HepG2 (cell line): Measurements from ENCODE around the gene ANKS1A. TPM values are rescaled to one million over a fixed set of nuclear protein-coding genes. Genes with fewer than 3 reads are reported as not detected.

ENCODE experiments used
- ATAC-seq: fragments of 200-7000 bp; cut with Tn5 transposase; 3 replicates; pipeline ENCODE4 v1.9.1; 2020; ENCODE audit warnings: mild to moderate bottlenecking, moderate library complexity
- BruUV-seq: library from RNA; stranded (reverse); fragments of 400-500 nt; replicated peaks from 2 replicates; lab custom pipeline; 2021; lab: Mats Ljungman, UMichigan
- CTCF ChIA-PET: fragments of 300-600 bp; formaldehyde crosslinking; extraction: SDS; loops from one replicate; lab custom pipeline; 2021; ENCODE audit warnings: low total read pairs, inconsistent platforms, low intra/inter-chr PET ratio; lab: Yijun Ruan, JAX
- POLR2A ChIA-PET: fragments of 350-600 bp; sonication (Branson Sonifier 250); formaldehyde crosslinking; loops from one replicate; lab custom pipeline; 2020; ENCODE audit warnings: antibody characterized with exemption, inconsistent platforms; lab: Yijun Ruan, JAX
- DNase-seq: peaks from one replicate; pipeline ENCODE4 v3.0.0-alpha.2; 2015; ENCODE audit warnings: low spot score
- FAIRE-seq: peaks from 3 replicates; lab custom pipeline; 2011; peaks lifted over from hg19 to GRCh38; lab: Jason Lieb, UNC
- H2AFZ ChIP-seq: one replicate; pipeline ENCODE4 v1.6.1; 2011; ENCODE audit warnings: low read length, inconsistent platforms
- H3K27ac ChIP-seq: fragments of 300-600 bp; 3 replicates; pipeline ENCODE4 v1.8.0; 2011; ENCODE audit warnings: mixed run types, mild to moderate bottlenecking, mixed read lengths, low read length, inconsistent platforms; ENCODE audit not compliant: insufficient read depth; ENCODE audit errors: extremely low read length
- H3K27me3 ChIP-seq, 2 experiments: fragments of 200-600 bp in 1 of 2; 2 replicates in 1 of 2; 3 replicates in 1 of 2; pipeline versions ENCODE4 v1.6.0 to v1.8.0; 2011; ENCODE audit warnings: low read length in 2 of 2, mild to moderate bottlenecking in 2 of 2, moderate library complexity in 2 of 2, inconsistent platforms in 1 of 2; ENCODE audit not compliant: insufficient read depth in 2 of 2, control insufficient read depth in 1 of 2
- H3K36me3 ChIP-seq, 2 experiments: fragments of 200-600 bp in 1 of 2; replicated peaks in 1 of 2; 2 replicates in 1 of 2; 3 replicates in 1 of 2; pipeline versions ENCODE4 v1.5.1 to v1.8.0; 2011; ENCODE audit warnings: low read length in 2 of 2, inconsistent platforms in 1 of 2; ENCODE audit not compliant: insufficient read depth in 2 of 2, control insufficient read depth in 1 of 2
- H3K4me1 ChIP-seq: 2 replicates; pipeline ENCODE4 v1.5.1; 2012; ENCODE audit warnings: low read length, inconsistent platforms; ENCODE audit not compliant: insufficient read depth
- H3K4me2 ChIP-seq: 2 replicates; pipeline ENCODE4 v1.6.0; 2011; ENCODE audit warnings: low read depth, low read length, inconsistent platforms
- H3K4me3 ChIP-seq, 3 experiments: fragments of 200-600 bp in 1 of 3; sonication (generic), shearing (Covaris generic) in 1 of 3; replicated peaks in 1 of 3; 2 replicates each; pipeline ENCODE4 v1.5.1; 2011 to 2016; ENCODE audit warnings: low read length in 3 of 3, inconsistent platforms in 2 of 3, low read depth in 2 of 3, mild to moderate bottlenecking in 2 of 3, control low read depth in 1 of 3, mixed read lengths in 1 of 3; ENCODE audit not compliant: insufficient read depth in 1 of 3
- H3K79me2 ChIP-seq: one replicate; pipeline ENCODE4 v1.6.1; 2011; ENCODE audit warnings: low read length, inconsistent platforms; ENCODE audit not compliant: insufficient read depth
- H3K9ac ChIP-seq: 2 replicates; pipeline ENCODE4 v1.6.0; 2011; ENCODE audit warnings: mild to moderate bottlenecking, low read depth, low read length, inconsistent platforms; ENCODE audit not compliant: insufficient read depth
- H3K9me3 ChIP-seq: 2 replicates; pipeline ENCODE4 v1.5.1; 2012; ENCODE audit warnings: mild to moderate bottlenecking, low read length
- H4K20me1 ChIP-seq: 2 replicates; pipeline ENCODE4 v1.6.0; 2011; ENCODE audit warnings: inconsistent platforms, mild to moderate bottlenecking, low read length, moderate library complexity; ENCODE audit not compliant: insufficient read depth
- ATF7 ChIP-seq, 2 experiments: fragments of 450-650 bp in 1 of 2; sonication (generic) in 1 of 2; formaldehyde crosslinking in 1 of 2; IDR thresholded peaks; 2 replicates each; pipeline versions ENCODE4 v1.4.0 to v1.6.1; 2016 to 2020; ENCODE audit warnings: antibody characterized with exemption in 1 of 2, mild to moderate bottlenecking in 1 of 2, missing genetic modification reagents in 1 of 2
- CAMTA2 ChIP-seq: sonication (generic); formaldehyde crosslinking; IDR thresholded peaks from 2 replicates; pipeline ENCODE4 v1.4.0; 2020; ENCODE audit warnings: mild to moderate bottlenecking, missing genetic modification reagents, borderline replicate concordance
- CHD4 ChIP-seq: fragments of 200-600 bp; sonication (generic); IDR thresholded peaks from 2 replicates; pipeline ENCODE4 v1.7.0; 2017; ENCODE audit warnings: mild to moderate bottlenecking, low read length, borderline replicate concordance
- DMAP1 ChIP-seq: IDR thresholded peaks from 2 replicates; pipeline ENCODE4 v1.6.1; 2016
- EP300 ChIP-seq, 3 experiments: sonication (generic) in 1 of 3; formaldehyde crosslinking in 1 of 3; IDR thresholded peaks; 2 replicates each; pipeline versions ENCODE4 v1.5.1 to v1.6.1; 2011 to 2020; ENCODE audit warnings: low read depth in 2 of 3, low read length in 2 of 3, borderline replicate concordance in 1 of 3, improper control_type of control experiment in 1 of 3, mild to moderate bottlenecking in 1 of 3, missing genetic modification reagents in 1 of 3, moderate library complexity in 1 of 3
- ETV5 ChIP-seq: IDR thresholded peaks from 2 replicates; pipeline ENCODE4 v1.6.1; 2018; ENCODE audit warnings: missing biosample characterization, missing genetic modification reagents, inconsistent platforms, borderline replicate concordance
- FOXC1 ChIP-seq: sonication (generic); formaldehyde crosslinking; IDR thresholded peaks from 2 replicates; pipeline ENCODE4 v1.8.0; 2022; ENCODE audit warnings: mild to moderate bottlenecking, missing genetic modification reagents, borderline replicate concordance
- HES4 ChIP-seq: sonication (generic); formaldehyde crosslinking; IDR thresholded peaks from 2 replicates; pipeline ENCODE4 v1.9.0; 2021; ENCODE audit warnings: mild to moderate bottlenecking, missing genetic modification reagents, borderline replicate concordance
- HIVEP1 ChIP-seq: sonication (generic); formaldehyde crosslinking; IDR thresholded peaks from 2 replicates; pipeline ENCODE4 v1.4.0; 2020; ENCODE audit warnings: mild to moderate bottlenecking, missing genetic modification reagents
- HNF4A ChIP-seq: sonication (generic); formaldehyde crosslinking; IDR thresholded peaks from 2 replicates; pipeline ENCODE4 v1.4.0; 2020; ENCODE audit warnings: missing genetic modification reagents
- HOXA9 ChIP-seq: sonication (generic); formaldehyde crosslinking; IDR thresholded peaks from 2 replicates; pipeline ENCODE4 v1.8.1; 2022; ENCODE audit warnings: missing genetic modification reagents, mild to moderate bottlenecking, moderate library complexity, borderline replicate concordance
- NCOA1 ChIP-seq: sonication (generic); formaldehyde crosslinking; IDR thresholded peaks from 2 replicates; pipeline ENCODE4 v1.9.0; 2021; ENCODE audit warnings: missing genetic modification reagents
- NFIC ChIP-seq: IDR thresholded peaks from 2 replicates; pipeline ENCODE4 v1.6.1; 2012; ENCODE audit warnings: mild to moderate bottlenecking, low read length, inconsistent platforms
- NPAS2 ChIP-seq: sonication (generic); formaldehyde crosslinking; IDR thresholded peaks from 2 replicates; pipeline ENCODE4 v1.8.0; 2022; ENCODE audit warnings: mild to moderate bottlenecking, missing genetic modification reagents, borderline replicate concordance
- NR2F1 ChIP-seq, 2 experiments: fragments of 450-650 bp in 1 of 2; formaldehyde crosslinking in 1 of 2; IDR thresholded peaks; 2 replicates each; pipeline versions ENCODE4 v1.5.0 to v1.6.1; 2016 to 2020; ENCODE audit warnings: mild to moderate bottlenecking in 1 of 2, missing compliant biosample characterization in 1 of 2, missing genetic modification reagents in 1 of 2, moderate library complexity in 1 of 2
- RARG ChIP-seq: sonication (generic); formaldehyde crosslinking; IDR thresholded peaks from 2 replicates; pipeline ENCODE4 v1.4.0; 2020; ENCODE audit warnings: low read depth, mild to moderate bottlenecking, missing genetic modification reagents
- RCOR2 ChIP-seq: IDR thresholded peaks from 2 replicates; pipeline ENCODE4 v1.6.1; 2016; ENCODE audit warnings: missing biosample characterization, missing genetic modification reagents
- SETDB1 ChIP-seq: sonication (generic); formaldehyde crosslinking; IDR thresholded peaks from 2 replicates; pipeline ENCODE4 v1.5.1; 2020; ENCODE audit warnings: missing genetic modification reagents, mild to moderate bottlenecking, borderline replicate concordance
- TCF7L2 ChIP-seq: IDR thresholded peaks from 2 replicates; pipeline ENCODE4 v1.6.1; 2011; ENCODE audit warnings: mild to moderate bottlenecking, low read depth, low read length, moderate library complexity
- ZFY ChIP-seq: sonication (generic); formaldehyde crosslinking; IDR thresholded peaks from 2 replicates; pipeline ENCODE4 v1.4.0; 2020; ENCODE audit warnings: missing genetic modification reagents
- ZMYM2 ChIP-seq: sonication (generic); formaldehyde crosslinking; IDR thresholded peaks from 2 replicates; pipeline ENCODE4 v1.8.0; 2022; ENCODE audit warnings: mild to moderate bottlenecking, missing genetic modification reagents
- ZNF607 ChIP-seq: sonication (generic); formaldehyde crosslinking; IDR thresholded peaks from 2 replicates; pipeline ENCODE4 v1.5.1; 2020; ENCODE audit warnings: missing genetic modification reagents, mild to moderate bottlenecking, borderline replicate concordance
- ZNF629 ChIP-seq: sonication (generic); formaldehyde crosslinking; conservative IDR thresholded peaks from 2 replicates; pipeline ENCODE4 v1.5.0; 2020; ENCODE audit warnings: missing genetic modification reagents
- ZNF724P ChIP-seq: sonication (generic); formaldehyde crosslinking; IDR thresholded peaks from 2 replicates; pipeline ENCODE4 v1.8.0; 2022; ENCODE audit warnings: missing genetic modification reagents, borderline replicate concordance
- WGBS: methylation state at CpG from one replicate; pipeline ENCODE4 v1.1.6; 2017; ENCODE audit warnings: low lambda C conversion rate; 5-methylcytosine and 5-hydroxymethylcytosine counted together
- in situ Hi-C: cut with HindIII; loops from 2 replicates; pipeline ENCODE4 v1.10.0; 2017; ENCODE audit warnings: low pct_unique_long_range_greater_than_20kb; ENCODE audit not compliant: extremely low pct_ligation_motif_present
- intact Hi-C: fragments of 100-400 bp; cut with micrococcal nuclease; formaldehyde crosslinking; loops from one replicate; pipeline ENCODE4 v1.10.0; 2022; ENCODE audit not compliant: unreplicated experiment
- polyA plus RNA-seq, 8 experiments: library from polyadenylated mRNA; depleted of rRNA in 3 of 8; stranded (reverse) in 7 of 8; unstranded in 1 of 8; fragments of >200 nt; fragmentation: Illumina TruSeq in 4 of 8; extraction: Trizol in 4 of 8; gene quantifications; 2 replicates each; pipeline versions ENCODE4 v1.2.1 to v1.2.3, GENCODE V29; 2011 to 2016; ENCODE audit warnings: low read depth in 4 of 8, missing spikeins in 1 of 8, mixed read lengths in 1 of 8; ENCODE audit not compliant: insufficient read depth in 1 of 8
- total RNA-seq, 5 experiments: library from RNA; depleted of rRNA; stranded (reverse); fragments of >200 nt; fragmentation: Illumina TruSeq; extraction: Trizol; gene quantifications; 2 replicates each; pipeline ENCODE4 v1.2.3, GENCODE V29; 2016; ENCODE audit warnings: low read depth in 1 of 5
- TF ChIP-seq, protein P1 (sequence below): sonication (generic); formaldehyde crosslinking; IDR thresholded peaks from 2 replicates; pipeline ENCODE4 v1.4.0; 2020; ENCODE audit warnings: low read depth, mild to moderate bottlenecking, missing genetic modification reagents

ANKS1A gene
- total and polyA plus RNA-seq, 2 of the 13 experiments (the other 11 are each of a cell fraction or from before 2014, with no cell fraction given), result 7.2 to 15.1 TPM

- in situ Hi-C loops, result no loop called here
- no peak overlapping the region for H3K4me3 ChIP-seq
- no peaks in the 10 kb centered on the region for H3K79me2 ChIP-seq
- CTCF ChIA-PET, result no interaction called here
- POLR2A ChIA-PET, result no interaction called here
- WGBS, result 84% methylated on average over 3 of the region's 3 CpGs
- peak; percentile 20 for DNase-seq
- peaks cover 23% of the 10 kb centered on the region for H3K4me1 ChIP-seq
- no peaks in the 10 kb centered on the region; a peak in 1 of 5 replicates for H3K36me3 ChIP-seq
- no TSS peak for BruUV-seq
- H3K9me3 ChIP-seq, result no peaks in the 10 kb centered on the region
- no peak overlapping the region for H2AFZ ChIP-seq
- H3K9ac ChIP-seq, result no peak overlapping the region
- H3K4me2 ChIP-seq, result no peak overlapping the region
- no peak overlapping the region for H3K27ac ChIP-seq
- FAIRE-seq, result no peak
- H3K27me3 ChIP-seq, result no peaks in the 10 kb centered on the region
- intact Hi-C loops, result no loop called here
- H4K20me1 ChIP-seq, result no peaks in the 10 kb centered on the region
- no peak; the same call in 2 of the 3 replicates for ATAC-seq
- TF ChIP-seq, protein P1, sequence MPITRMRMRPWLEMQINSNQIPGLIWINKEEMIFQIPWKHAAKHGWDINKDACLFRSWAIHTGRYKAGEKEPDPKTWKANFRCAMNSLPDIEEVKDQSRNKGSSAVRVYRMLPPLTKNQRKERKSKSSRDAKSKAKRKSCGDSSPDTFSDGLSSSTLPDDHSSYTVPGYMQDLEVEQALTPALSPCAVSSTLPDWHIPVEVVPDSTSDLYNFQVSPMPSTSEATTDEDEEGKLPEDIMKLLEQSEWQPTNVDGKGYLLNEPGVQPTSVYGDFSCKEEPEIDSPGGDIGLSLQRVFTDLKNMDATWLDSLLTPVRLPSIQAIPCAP (CRISPR knock-in tag), result no peak
- TF ChIP-seq ZNF607 (CRISPR knock-in tag) (no peak), ZNF629 (CRISPR knock-in tag) (peak; percentile 94), NCOA1 (no peak), EP300 (IDR thresholded peaks at IDR 0.05; ENCODE audit: low read depth in 2 of 2, low read length in 2 of 2) (no peak), EP300 (CRISPR knock-in tag; IDR thresholded peaks at IDR 0.05; ENCODE audit: borderline replicate concordance) (no peak), HOXA9 (CRISPR knock-in tag) (no peak), TCF7L2 (no peak), NR2F1 (CRISPR knock-in tag; IDR thresholded peaks at IDR 0.05) (0 out of 4 replicates have a peak, but pooled peaks of 1 of the 2 experiments have one; percentile 21), DMAP1 (CRISPR knock-in tag) (no peak), FOXC1 (no peak), ZMYM2 (CRISPR knock-in tag) (no peak), CAMTA2 (no peak), SETDB1 (no peak), ZNF724P (no peak), HIVEP1 (CRISPR knock-in tag) (no peak), RARG (CRISPR knock-in tag) (no peak), NFIC (no peak), ETV5 (CRISPR knock-in tag) (no peak), NPAS2 (CRISPR knock-in tag) (no peak), ZFY (CRISPR knock-in tag) (no peak), ATF7 (IDR thresholded peaks at IDR 0.05) (0 out of 2 replicates have a peak, but pooled peaks have one; percentile 5), ATF7 (CRISPR knock-in tag; IDR thresholded peaks at IDR 0.05) (no peak), CHD4 (peak; percentile 63; the same call in 1 of the 2 replicates), HES4 (no peak), RCOR2 (CRISPR knock-in tag) (0 out of 2 replicates have a peak, but pooled peaks have one; percentile 39), HNF4A (CRISPR knock-in tag) (no peak)
These were observed 33.2 kb downstream of the ANKS1A start for GRCh38 chr6:34922177-34922663.
